ENCODE measurements around the gene WIPI1.

The WIPI1 gene

DNA sequence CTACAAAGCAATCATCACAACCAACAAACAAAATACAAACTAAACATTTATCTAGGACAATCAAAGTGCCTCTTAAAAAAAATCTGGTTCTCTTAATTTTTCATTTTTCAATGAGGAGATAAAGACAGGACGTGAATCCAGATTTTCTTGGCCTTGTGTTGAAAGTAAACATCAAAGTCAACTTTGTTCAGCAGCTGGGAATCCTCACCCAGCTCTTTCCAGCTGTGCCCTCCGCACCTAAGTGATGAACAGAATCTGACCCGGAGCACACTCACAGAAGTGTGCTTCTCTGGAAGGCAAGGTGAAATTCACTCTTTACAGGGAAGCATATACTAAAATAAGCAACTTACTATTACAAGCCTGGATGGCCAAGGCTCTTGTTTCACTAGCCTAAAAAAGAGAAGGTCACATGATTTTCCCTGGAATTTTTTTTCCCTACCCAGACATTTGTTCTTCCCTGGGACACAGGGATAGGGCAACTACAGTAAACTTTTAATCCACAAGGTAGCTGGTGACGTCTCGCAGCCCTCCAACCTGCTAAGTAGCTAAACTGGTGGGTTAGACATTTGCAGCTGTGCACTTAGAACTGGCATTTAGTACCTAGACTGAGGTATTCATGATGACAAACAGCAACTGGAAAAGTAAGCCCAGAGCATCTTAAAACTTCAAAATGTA is 3.2 kb downstream of the WIPI1 start:
- peak overlapping the region in 2 of 3 experiments; percentile 24 to 32 for H3K27ac Mint-ChIP-seq
- H3K9me3 Mint-ChIP-seq: no peaks in the 10 kb centered on the region
- peaks cover 11% of the 10 kb centered on the region for H3K36me3 Mint-ChIP-seq (ENCODE audit: low read depth)
- H3K27me3 Mint-ChIP-seq (ENCODE audit: low read depth): peaks cover under 1% of the 10 kb centered on the region
- TF ChIP-seq, protein P1, sequence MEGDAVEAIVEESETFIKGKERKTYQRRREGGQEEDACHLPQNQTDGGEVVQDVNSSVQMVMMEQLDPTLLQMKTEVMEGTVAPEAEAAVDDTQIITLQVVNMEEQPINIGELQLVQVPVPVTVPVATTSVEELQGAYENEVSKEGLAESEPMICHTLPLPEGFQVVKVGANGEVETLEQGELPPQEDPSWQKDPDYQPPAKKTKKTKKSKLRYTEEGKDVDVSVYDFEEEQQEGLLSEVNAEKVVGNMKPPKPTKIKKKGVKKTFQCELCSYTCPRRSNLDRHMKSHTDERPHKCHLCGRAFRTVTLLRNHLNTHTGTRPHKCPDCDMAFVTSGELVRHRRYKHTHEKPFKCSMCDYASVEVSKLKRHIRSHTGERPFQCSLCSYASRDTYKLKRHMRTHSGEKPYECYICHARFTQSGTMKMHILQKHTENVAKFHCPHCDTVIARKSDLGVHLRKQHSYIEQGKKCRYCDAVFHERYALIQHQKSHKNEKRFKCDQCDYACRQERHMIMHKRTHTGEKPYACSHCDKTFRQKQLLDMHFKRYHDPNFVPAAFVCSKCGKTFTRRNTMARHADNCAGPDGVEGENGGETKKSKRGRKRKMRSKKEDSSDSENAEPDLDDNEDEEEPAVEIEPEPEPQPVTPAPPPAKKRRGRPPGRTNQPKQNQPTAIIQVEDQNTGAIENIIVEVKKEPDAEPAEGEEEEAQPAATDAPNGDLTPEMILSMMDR (IDR thresholded peaks at IDR 0.05; ENCODE audit: unreplicated experiment in 3 of 3): no peak
- peak overlapping the region in 2 of 3 experiments; percentile 14 to 67 for H3K4me3 Mint-ChIP-seq
- peaks cover 49% of the 10 kb centered on the region for H3K4me1 Mint-ChIP-seq

DNA sequence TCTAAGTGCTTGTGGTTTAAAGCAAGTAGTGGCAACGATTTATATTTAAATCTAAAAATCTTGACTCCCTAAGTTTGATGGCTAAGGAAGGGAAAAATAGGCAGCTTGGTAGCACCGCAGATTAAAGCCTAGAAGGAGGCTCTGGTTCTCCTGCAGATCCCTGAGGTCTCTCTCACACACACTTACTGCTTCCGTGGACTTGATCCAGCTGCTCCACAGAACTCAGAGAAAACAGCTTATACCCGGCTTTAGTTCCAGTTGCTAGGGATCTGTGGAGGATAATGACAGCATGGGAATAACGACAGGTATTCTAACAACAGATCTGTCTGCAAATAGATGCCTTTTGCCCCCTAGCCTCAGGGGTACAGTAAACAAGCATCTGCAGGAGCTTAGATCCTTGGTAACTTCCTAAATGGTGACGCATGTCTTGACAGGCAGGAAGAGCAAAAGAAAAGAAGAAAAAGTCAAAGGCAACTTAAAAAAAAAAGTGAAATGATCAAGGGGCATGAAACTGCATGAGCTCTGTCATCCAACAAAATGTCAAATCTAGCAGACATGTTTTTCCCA is 4.5 kb downstream of the WIPI1 start:
- Mint-ChIP-seq H3K4me1 (peaks cover 40% of the 10 kb centered on the region), H3K36me3 (ENCODE audit: low read depth) (peaks cover 15% of the 10 kb centered on the region), H3K27ac (no peak overlapping the region), H3K9me3 (no peaks in the 10 kb centered on the region), H3K27me3 (ENCODE audit: low read depth) (no peaks in the 10 kb centered on the region), H3K4me3 (peak overlapping the region in 2 of 3 experiments; percentile 0 to 24)
- TF ChIP-seq, protein P1 (IDR thresholded peaks at IDR 0.05; ENCODE audit: unreplicated experiment in 3 of 3): no peak

DNA sequence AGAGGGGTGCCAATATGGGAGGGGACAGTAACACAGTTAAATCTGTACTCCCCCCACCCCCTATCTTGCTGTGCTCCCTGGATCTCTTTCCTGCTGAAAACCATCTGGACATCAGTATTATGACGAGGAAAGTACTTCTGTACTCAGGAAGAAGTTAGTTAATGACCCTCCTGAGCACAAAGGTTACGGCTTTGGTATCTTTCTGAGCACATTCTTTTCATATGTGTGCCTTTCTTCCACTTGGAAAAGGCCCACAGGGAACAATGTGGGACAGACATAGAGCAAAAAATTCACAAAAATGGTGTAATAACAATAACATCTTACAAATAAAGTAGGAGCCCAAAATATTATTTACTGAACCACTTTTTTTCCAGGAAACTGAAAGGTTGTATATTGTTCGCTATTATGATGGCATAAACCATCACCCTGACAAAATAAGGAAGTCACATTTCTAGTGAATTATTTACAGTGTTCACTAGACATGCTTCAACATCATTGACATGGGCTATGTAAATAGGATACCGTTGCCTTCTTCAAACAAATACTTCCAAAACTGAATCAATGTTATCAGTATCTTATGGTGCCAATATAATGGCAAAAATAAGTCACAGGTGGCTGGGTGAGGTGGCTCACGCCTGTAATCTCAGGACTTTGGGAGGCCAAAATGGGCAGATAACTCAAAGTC is 5.5 kb downstream of the WIPI1 start:
- H3K4me3 Mint-ChIP-seq: no peak overlapping the region
- peaks cover 39% of the 10 kb centered on the region for H3K4me1 Mint-ChIP-seq
- TF ChIP-seq, protein P1 (IDR thresholded peaks at IDR 0.05; ENCODE audit: unreplicated experiment in 3 of 3): no peak
- H3K27me3 Mint-ChIP-seq (ENCODE audit: low read depth): no peaks in the 10 kb centered on the region
- H3K36me3 Mint-ChIP-seq (ENCODE audit: low read depth): peaks cover 15% of the 10 kb centered on the region
- H3K9me3 Mint-ChIP-seq: no peaks in the 10 kb centered on the region
- H3K27ac Mint-ChIP-seq: peak overlapping the region in 2 of 3 experiments; percentile 52 to 54

DNA sequence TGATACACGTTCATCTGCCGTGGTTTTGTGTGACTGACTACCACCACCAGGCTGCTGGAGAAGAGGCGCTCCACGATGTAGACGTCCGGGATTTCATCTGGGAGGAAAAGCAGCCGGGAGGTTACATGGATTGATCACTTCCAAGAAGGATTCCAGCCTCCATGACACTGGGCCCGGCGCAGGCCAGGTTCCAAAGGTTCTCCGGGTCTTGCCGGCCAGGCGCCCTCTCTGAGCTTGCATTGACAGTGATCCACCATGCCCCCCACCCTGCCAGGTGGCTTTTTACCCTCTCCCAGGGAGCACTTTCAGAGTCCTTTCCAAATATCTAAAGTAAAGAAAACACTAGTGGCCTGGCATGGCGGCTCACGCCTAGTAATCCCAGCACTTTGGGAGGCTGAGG is 6.5 kb downstream of the WIPI1 start:
- peaks cover 29% of the 10 kb centered on the region for H3K4me1 Mint-ChIP-seq

DNA sequence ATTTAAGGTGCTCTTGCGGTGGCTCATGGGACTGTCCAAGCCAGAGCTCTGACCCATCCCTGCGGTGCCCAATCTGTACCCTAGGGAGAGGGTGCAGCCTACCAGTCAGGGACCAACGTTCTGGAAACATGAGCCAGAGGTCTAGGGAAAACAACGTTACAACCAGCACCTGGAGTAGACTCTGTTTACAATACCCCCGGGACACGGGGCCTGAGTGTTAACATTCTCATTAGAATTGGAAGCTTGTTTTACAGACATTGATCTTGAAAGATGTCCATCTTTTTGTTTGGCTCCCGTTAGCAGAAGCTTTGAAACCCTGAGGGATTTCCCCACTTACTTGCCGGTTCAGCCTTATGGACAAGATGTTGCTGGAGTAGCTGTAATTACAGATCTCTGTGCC is 6.9 kb downstream of the WIPI1 start:
- Mint-ChIP-seq H3K4me1 (peaks cover 28% of the 10 kb centered on the region), H3K4me3 (no peak overlapping the region), H3K9me3 (no peaks in the 10 kb centered on the region), H3K27ac (no peak overlapping the region), H3K36me3 (ENCODE audit: low read depth) (peaks cover 15% of the 10 kb centered on the region), H3K27me3 (ENCODE audit: low read depth) (peaks cover 6% of the 10 kb centered on the region)
- TF ChIP-seq, protein P1 (IDR thresholded peaks at IDR 0.05; ENCODE audit: unreplicated experiment in 3 of 3): no peak

More for the DNA sequence above, 6.5 kb downstream of the WIPI1 start:
- no peak overlapping the region for H3K4me3 Mint-ChIP-seq
- TF ChIP-seq, protein P1 (IDR thresholded peaks at IDR 0.05; ENCODE audit: unreplicated experiment in 3 of 3): no peak
- H3K9me3 Mint-ChIP-seq: no peaks in the 10 kb centered on the region
- peaks cover 15% of the 10 kb centered on the region for H3K36me3 Mint-ChIP-seq (ENCODE audit: low read depth)
- peaks cover 1% of the 10 kb centered on the region for H3K27me3 Mint-ChIP-seq (ENCODE audit: low read depth)
- H3K27ac Mint-ChIP-seq: no peak overlapping the region
